GM19025 (cell line): ENCODE data around the gene ESAM.

Source experiments
- ATAC-seq: cut with Tn5 transposase; IDR thresholded peaks from one replicate; pipeline ENCODE4 v1.9.1; 2021; ENCODE audit warnings: mild to moderate bottlenecking, low read depth, moderate library complexity; ENCODE audit not compliant: unreplicated experiment

Gene ESAM

DNA sequence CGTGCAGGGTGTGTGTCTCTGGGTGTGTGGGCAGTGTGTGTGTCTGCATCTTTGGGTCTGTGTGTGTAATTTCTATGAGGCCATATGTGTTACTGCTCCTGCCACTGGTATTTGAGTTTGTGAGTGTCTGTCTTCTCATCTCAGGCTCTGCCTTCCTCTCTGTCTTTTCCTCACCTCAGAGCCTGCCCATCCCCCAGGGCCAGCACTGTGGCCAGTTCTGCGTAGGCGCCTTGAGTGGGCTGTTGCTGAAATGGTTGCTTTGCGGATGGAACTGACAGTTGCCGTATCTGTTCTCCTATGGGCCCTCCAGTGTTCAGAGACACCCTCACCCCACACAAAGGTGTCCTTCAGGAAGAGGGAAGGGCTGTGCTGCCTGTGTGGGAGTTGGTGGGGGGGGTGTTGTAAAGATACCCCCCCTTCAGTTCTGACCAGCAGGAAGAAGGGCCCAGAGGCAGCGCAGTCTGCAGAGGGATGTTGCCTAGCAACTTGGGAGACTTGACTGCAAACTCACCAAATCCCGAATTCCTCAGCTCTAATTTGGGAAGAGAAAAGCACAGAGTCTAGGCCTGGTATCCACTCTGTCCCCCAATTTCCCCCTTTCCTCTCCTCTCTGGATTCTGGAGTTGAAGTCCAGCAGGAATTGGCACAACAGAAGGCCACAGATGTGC is 24.3 kb downstream of the ESAM start:
- ATAC-seq: no peak

DNA sequence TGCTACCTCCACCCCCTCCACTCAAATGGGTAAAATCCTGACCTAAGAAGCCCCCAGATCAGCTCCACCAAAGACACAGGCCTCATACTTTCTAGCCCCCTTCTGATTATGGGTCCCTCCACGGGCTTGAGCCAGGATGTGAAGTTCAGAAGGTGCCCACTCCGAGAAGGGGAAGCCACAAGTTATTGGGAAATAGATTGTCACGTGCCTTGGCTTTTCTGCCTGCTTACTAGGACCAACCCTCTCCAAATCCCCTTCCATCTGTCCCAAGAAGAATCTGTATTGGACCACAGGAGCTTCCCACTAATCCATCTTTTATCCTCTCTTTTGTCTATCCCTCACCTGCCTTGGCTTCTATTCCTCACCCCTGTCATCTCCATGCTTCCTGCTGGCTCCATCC is 25.4 kb downstream of the ESAM start:
- ATAC-seq: no peak

DNA sequence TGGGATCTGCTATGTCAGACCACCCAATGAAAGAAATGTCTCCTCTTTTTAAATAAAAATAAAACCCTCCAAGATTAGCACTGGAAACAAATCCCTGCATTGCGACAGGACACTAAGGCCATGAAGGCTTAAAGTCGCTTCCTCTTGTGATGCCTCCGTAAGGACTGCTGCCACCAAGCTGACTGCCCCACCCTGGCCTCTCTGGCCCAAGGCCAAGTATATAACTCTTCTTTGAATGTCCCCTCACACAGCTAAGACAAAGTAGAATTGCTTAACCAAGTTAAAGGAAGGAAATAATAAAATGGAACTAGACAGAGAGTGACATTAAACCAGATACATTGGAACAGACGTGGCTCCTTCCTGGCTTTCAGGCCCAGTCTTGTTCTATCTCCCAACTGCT is 29.9 kb downstream of the ESAM start:
- ATAC-seq: no peak

DNA sequence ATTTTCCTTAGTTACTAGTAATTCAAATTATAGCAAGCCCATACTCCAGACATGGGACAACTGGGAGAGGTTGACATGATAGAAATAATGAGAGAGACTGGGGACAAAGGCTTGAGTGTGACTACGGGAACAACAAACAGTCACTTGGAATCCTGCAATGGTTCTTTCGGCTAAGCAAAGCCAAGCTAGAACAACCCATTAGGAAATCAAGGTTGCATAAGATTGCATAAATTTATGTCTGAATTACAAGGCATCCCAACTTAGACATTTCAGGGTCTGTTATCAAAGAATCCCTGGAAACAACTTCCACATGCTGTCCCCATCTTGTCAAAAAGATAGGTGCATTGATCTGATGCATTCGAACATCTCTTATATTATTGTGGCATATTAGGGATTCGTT is 32.5 kb downstream of the ESAM start:
- ATAC-seq: no peak

DNA sequence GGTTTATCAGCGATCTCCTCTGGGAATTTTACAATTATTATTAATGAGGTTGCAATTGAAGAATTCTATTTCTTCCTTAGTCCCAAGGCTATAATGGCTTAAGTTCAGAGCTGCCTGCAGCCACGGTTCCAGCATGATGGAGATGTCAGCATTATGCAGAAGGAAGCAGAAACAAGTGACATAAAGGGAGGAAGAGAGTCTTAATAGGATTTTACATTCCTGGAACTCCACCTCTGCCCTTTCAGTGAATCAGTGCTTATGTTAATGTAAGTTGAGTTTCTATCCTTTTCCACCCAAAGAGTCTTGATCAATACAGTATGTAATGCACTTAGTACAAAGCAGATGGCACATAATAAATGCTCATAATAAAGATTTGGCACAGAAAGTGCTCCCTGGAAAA is 34.0 kb downstream of the ESAM start:
- ATAC-seq: no peak

DNA sequence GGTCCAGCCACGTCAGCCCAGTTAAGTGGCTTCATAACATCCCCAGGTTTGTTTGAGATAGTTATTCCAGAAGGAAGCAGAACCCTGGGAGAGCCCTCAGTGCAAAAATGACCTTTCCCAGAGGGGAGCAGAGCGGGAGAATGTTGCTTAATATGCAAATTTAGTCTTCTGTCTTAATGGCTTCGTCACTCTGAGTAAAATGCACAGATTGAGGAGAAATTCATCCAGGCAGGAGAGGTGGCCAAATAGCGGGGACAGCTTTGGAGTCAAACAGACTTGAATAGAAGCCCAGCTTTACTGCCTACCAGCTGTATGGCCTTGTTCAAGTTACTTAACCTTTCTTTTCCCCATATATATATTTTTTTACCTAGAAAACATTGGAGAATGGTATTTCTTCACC is 34.6 kb downstream of the ESAM start:
- ATAC-seq: no peak

DNA sequence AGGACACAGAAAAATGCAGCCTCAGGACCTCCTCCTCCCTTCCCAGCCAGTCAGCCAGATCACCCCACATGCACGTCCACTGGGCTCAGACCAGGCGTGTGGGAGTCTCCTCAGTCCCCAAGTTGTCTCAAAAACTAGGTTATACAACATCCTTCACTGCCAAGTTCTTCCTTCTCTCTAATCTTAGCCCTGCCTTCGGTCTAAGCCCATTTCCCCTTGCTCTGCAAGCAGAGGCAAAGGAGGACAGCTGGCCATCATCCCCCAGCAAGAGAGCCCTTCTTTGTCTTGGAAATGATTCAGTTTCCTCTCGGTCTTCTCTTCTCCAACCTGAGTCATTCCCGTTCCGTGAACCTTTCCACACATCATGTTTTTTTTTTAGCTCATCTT is 36.4 kb downstream of the ESAM start:
- no peak for ATAC-seq

DNA sequence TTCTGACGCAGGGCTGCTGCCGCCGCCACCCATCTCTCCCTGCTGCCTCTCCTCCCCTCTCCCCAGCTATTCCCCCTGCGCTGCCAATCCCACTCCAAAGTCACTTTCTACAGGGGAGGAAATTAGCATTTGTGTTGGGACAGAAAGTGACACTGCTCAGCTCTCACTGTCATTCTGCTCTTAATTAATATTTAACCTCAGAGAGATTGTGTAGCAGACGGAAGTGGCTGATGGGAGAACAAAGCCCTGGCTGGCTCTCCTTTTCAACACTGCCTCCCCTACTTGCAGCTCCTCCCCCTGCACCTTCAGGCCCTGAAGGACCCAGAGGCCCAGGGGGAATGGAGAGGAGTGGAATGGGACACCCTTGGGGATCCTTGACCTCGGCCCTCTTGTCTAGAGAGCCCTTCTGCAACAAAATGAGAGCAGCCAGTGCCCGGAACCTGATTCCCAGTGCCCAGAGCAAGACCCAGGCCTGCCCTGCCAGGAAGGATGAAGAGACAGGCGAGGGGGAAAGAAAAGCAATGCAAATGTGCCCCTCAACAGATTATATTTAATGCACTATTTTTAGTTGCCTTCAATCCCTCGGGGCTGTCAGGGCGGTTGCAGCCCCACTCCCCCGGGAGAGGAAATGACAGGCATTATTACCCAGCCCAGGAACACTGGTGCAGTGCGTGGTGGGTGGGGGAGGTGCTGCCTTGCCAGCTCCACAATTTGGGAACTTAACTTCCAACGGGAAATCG is 36.9 kb downstream of the ESAM start:
- ATAC-seq: peak; percentile 97

DNA sequence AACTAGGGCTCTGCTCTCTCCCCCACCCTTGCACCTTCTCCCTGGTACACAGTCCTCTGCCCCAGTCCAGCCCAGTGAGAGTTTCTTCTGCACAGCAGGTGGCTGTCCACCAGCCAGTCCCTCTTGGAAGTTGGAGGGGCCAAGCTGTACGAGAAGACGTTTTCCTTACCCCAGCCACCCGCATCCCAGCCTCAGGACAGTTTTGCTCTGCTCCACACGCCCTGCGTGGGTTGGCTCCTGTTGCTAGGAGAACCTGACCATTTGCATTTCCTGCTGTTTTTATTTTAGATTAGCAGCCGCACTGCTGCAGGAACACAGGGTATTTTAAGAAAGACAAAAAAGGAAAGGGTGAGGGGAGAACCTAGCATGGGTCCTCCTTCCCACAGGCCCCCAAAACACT is 39.9 kb downstream of the ESAM start:
- no peak for ATAC-seq

DNA sequence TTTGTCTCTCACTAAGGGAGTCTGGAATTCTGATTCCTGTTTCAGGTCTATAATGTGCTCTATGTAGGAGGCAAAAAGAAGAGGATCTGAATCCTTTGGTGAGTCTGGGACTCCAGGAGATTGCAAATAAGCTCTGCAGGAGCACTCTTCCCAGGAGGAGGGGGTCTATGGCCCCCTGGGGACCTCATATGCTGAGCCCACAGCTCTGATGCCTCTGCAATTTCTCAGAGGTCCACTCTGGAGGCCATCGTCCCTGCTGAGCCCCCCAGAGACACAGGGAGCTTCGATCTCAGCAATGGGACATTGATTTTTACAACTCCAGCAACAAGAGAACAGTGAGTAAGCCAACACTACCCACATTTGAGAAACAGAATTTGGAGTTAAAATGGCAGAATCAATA is 42.6 kb downstream of the ESAM start:
- no peak for ATAC-seq

DNA sequence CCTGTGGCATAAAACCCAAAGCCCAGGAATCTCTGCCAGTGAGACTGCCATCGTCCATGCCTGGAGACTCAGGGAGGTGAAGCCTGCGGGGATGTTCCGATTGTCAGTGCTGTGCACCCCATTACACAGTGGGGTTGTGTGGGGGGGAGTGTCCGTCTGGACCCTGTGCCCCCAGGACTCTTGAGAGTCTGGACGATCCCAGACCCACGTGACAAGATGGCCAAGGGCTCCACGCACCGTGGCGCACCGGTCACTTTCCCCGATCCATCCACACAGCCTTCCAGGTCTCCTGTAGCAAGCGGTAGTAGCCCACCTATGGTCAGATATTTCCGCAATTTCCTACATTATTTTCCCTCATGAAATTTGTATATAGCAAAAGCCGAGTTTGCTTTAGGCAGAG is 43.3 kb downstream of the ESAM start:
- ATAC-seq: no peak

DNA sequence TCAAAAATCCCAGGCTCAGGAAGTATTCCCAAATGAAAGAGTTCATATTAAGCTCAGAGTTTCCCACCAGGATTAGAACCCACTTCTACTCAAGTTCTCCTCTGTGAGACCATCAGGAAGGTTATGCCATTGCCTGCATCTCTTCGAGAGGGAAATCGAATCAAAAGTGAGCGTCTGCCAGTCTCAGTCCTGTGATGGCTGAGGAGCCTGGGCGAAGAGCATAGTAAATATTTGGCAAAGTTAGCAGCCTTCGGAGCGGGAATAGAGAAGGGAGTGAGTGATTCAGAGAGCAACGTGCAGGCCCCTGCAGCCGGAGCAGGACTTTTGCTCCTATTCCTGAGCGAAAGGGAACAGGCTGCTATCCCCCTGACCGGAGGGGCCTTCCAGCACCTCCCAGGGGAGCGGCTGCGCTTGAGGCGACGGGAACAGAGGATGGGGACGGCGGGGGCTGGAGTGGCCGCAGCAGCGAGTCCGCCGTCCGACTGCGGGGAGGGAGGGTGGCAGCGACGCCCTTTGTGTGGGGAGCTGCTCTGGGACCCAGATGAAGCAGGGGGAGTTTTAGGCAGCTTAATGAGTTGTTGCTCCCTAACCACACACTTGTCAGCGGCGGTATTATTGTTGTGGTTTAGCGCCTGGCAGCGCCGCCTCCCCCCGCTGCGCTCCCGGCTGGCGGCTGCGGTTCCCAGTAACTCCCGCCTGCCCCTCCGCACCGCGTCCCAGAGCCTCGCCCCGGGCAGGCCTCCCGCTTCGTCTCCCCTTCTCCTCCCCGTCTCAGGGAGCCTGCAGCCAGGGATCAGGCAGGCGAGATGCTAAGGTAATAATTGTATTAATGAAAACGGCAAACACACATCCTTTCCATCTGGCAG is 44.1 kb downstream of the ESAM start:
- ATAC-seq: peak; percentile 51

DNA sequence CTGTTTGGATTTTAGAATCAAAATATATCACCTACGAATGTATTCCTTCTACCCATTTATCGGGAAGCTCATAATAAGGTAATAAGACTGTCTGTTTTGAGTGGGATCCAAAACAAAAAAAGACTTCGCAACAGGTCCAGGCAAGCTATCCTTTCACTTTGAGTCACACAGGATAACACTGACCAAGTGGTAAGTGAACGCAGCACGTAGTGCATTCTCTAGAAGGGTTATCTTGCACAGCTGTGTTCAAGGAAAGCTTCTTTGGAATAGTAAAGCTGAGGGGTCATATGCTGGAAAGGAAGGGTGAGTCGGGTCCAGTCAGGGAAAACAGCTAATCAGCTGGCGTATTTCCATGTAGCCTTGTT is 44.7 kb downstream of the ESAM start:
- ATAC-seq: peak; percentile 53

DNA sequence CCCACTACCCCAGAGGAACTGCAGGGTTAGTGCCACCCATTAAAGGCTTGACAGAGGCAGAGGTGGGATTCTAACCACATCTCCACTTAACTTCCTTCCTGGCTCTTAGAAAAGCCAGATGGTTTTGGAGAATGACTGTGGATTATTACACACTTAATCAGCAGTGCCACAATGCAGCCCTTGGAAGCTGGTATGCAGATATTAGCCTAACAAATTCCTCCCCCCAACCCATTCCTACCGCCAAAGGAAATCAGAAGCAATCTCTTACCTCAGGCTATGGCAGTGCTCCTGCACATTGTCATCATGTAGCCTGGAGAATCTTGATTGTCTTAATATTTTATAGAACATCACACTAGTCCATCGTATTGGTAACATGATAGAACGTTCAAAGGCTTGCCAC is 45.5 kb downstream of the ESAM start:
- no peak for ATAC-seq

DNA sequence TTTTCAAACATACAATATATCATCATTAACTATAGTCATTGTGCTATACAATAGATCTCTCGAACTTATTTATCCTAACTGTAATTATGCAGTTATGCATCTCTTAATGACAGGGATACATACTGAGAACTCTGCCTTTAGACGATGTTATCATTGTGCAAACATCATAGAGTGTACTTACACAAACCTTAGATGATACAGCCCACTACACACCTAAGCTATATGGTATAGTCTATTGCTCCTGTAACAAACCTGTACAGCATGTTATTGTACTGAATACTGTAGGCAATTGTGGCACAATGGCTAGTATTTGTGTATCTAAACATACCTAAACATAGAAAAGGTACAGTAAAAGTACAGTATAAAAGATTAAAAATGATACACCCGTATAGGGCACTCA is 49.7 kb downstream of the ESAM start:
- ATAC-seq: no peak

DNA sequence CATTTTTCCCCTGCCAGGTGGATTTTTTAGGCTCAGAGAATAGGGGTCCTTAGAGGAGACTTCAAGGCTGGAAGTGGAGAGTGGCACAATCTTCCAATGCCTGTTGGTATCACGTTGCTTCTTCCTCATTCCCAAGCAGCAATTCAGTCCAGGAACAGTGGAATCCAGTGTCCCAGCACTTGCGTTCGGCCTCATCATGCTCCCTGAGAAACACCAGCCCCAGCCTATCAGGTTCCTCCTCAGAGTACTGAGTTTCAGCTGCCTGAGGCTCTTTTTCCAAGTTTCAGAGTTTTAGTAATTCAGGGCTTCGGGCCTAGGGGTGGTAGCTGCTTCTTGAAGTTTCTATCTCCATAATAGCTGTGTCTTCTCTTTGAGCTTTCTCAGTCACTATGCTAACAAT is 54.3 kb downstream of the ESAM start:
- no peak for ATAC-seq
